GM18502 (cell line): Measurements from ENCODE around the gene EMD.
"Not testable (repeated sequence)": the region's sequence is repeated elsewhere in the genome, so short reads cannot be mapped to it uniquely, and the experiment has no call there.

ENCODE experiments used
- ATAC-seq: cut with Tn5 transposase; IDR thresholded peaks from one replicate; pipeline ENCODE4 v1.9.1; 2021; ENCODE audit warnings: mild to moderate bottlenecking; ENCODE audit not compliant: unreplicated experiment, poor library complexity

EMD gene

DNA sequence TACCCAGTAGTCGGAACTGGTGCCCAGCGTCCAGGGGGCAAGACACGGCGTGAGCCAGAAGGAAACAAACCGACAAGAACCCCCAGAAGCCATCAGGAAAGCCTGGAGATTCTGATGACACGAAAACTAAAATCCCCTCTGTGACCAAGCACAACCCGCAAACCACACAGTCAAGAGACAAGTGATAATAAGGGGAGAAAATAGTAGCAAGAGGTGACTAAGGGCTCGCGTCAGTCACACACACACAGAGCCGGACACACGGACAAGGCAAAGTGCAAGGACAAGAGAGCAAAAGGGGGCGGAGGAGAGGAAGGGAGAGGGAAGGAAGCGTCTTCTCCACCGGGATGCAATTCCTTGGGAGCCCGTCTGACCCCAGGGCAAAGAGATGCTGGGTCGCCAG is 9.6 kb downstream of the EMD start:
- ATAC-seq = not testable (repeated sequence)

DNA sequence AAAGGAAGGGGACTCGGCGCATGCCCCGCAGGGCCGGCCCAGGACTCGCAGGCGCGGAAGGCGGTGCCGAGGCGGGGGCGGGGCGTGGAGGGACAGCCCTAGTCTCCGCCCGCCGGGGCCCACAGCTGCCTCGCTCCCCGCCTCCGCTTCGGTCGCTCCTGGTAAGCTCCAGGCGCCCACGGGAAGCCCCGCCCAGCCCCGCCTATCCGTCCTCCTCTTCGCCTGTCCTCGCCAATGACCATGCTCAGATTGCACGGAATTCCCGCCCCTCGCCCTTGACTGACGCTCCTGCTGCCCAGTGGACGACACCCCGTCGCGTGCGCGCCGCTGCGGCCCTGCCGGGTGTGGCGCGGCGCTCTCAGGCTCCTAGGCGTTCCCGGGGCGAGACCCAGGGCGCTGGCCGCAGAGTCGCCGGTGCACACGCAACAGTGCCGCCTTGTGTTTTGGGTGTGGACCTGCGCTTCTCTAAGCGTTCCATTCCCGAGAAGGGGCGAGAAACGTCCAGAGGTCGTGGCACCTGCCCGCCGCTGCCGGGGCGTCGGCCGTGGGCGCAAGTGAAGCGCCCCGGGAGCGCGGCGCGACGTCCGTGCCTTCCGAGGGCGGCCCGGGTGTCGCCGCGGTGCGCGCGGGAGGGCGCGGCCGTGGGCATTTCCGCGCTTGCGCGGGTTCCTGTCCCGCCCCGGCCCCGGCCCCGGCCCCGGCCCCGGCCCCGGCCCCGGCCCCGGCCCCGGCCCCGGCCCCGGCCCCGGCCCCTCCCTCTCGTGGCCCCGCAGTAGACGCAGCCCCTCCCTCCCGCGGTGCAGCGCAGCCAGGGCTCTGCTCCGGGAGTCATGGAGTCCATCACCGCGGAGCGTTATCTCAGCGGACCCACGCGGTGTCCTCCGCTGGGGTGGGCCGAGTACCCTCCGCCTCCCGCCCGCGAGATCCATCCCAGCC is 11.0 kb downstream of the EMD start:
- ATAC-seq = peak; percentile 69

DNA sequence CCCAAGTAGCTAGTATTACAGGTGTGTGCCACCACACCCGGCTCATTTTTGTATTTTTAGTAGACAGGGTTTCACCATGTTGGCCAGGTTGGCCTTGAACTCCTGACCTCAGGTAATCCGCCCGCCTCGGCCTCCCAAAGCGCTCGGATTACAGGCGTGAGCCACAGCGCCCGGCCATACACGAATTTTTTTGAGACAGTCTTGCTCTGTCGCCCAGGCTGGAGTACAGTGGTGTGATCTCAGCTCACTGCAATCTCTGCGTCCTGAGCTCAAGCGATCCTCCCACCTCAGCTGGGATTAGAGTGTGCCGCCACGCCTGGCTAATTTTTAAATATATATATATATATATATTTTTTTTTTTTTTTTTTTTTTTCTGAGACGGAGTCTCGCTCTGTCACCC is 17.3 kb downstream of the EMD start:
- not testable (repeated sequence) for ATAC-seq

DNA sequence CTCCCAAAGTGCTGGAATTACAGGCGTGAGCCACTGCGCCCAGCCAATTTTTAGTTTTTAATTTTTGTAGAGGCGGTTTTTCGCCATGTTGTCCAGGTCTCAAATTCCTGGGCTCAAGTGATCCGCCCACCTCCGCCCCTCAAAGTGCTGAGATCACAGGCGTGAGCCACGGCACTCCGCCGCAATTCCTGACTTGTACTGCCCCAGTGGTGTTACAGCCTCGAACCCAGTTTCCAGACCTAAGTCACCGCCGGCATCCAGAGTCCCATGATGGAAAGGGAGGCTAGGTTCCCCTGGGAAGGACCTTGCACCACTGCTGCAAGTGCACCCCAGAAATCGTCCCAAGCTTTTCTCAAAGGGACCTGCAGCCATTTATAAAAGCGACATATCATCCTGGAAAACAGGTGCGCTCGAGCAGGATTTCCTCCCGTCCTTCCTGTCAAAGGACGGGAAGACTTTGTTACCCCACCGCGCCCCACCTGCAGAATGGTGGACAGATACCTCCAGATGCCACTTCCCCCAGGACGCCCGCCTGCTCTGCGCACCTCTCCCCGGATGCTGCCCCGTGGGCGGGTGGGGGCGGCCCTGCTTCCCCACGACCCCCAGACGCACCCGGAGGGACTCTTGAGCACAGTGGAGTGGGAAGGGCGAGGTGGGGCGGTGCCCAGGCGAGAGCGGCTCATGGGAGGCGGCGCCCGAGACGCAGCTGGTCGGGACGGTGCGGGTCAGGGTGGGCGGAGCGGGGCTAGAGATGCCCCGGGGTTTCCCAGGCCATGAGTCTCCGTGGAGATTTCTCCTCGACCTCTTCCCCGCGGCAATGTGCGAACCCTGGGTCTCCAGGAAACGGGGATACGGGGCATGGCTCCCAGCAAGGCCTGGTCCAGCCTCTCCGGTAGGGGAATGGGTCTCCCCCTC is 18.1 kb downstream of the EMD start:
- peak; percentile 52 for ATAC-seq

DNA sequence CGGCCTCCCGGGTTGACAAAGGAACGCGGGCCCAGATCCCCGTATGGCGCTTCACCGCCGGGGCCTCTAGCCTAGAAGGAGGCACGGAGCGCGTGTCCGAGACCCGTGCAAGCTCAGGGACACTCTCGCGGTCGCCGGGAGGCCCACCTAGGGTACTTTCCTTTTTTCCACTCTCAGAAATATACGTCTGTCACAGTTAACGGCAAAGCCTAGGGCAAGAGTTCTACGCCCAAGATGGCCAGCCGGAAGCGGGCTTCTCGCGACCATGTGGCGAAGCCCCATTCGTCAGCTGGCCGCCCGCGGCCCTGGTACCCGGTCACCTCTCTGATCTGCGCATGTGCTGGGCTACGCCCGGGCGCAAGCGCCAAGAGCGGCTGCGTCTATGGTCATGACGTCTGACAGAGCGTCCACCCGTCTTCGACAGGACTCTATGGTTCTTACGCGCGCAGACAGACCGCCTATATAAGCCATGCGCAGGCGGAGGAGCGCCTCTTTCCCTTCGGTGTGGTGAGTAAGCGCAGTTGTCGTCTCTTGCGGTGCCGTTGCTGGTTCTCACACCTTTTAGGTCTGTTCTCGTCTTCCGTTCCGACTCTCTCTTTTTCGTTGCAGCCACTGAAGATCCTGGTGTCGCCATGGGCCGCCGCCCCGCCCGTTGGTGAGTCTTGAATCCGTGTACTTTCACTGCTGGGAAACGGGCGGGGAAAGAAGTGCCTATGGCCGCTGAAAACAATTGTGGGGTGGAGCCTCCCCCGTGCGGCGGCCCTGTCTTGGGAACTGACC is 19.0 kb downstream of the EMD start, which contains the start of gene RPL10:
Gene RPL10 (plus strand): TSS at position 490 of the 780 bp plus-strand sequence. CDS start 143 bp downstream, at position 633.
- peak; percentile 68 for ATAC-seq

DNA sequence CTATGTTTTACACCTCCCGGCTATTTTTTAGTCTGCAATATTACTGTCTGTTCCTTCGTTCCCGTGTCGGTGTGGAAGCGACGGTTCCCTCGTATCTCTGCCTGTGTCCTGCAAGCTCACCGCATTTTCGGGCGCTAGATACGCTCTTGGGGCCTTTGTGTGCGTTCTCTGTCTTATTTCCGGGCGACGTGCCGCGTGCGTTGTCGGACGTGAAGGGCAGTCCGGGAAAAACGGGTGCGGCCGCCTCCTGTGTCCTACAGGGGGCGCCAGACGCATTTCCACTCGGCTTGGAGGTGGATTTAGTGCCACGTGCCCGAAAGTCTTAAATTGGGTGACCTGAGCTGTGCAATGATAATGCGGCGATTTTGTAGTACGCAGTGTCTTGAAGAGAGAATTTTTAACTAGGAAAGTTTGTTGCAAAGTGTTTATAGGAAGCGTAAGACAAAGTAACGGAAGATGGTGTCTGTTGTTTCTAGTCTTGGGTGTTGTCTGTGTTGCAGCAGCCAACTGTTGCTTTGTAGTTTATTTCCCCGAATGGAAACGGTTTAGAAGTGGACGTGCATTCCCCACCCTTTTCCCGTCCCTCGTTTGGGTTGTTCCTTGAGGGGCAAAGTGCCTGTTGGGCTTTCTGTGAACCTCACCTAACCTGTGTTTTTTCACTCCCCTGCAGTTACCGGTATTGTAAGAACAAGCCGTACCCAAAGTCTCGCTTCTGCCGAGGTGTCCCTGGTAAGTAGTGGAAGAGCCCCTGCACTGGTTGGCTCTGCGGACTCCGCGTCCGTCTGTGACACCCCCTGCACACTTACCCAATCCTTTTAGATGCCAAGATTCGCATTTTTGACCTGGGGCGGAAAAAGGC is 19.8 kb downstream of the EMD start:
- no peak for ATAC-seq

DNA sequence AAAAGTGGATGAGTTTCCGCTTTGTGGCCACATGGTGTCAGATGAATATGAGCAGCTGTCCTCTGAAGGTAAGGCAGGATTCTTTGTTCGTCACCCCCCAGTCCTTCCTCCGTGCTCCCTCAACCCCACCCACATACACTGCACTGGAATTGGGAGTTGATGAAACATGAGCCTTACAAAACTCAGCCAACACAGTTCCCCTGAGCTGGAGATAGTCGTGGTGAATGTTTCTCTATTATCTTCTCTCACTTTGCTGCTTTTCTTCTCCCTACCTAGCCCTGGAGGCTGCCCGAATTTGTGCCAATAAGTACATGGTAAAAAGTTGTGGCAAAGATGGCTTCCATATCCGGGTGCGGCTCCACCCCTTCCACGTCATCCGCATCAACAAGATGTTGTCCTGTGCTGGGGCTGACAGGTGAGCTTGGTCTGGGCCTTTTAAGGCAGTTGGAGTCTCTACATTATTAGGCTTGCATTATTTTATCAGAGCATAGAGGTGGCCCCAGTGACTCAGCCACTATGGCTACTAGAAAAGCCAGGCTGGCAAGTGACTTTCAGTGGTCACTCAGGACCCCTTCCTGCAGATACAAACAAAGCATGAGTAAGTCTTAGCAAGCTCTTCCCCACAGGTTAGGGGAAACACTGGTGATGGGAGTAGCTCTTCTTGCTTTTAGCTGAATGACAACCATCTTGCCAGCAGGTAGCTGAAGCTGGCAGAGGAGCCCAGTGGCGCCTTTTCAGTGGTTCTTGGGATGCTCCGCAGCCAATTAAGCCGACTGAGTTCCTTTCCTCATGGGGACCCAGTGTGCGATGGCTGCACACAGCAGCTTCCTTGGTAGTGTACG is 20.7 kb downstream of the EMD start:
- ATAC-seq = no peak

DNA sequence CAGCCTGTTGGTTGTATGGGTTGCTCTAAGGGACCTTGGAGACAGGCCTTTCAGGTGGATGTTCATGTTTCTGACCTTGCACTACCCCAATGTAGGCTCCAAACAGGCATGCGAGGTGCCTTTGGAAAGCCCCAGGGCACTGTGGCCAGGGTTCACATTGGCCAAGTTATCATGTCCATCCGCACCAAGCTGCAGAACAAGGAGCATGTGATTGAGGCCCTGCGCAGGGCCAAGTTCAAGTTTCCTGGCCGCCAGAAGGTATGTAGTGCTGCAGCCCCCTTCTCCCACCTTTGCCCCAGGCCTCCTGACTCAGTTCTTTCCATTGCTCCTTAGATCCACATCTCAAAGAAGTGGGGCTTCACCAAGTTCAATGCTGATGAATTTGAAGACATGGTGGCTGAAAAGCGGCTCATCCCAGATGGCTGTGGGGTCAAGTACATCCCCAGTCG is 21.3 kb downstream of the EMD start:
- not testable (repeated sequence) for ATAC-seq

DNA sequence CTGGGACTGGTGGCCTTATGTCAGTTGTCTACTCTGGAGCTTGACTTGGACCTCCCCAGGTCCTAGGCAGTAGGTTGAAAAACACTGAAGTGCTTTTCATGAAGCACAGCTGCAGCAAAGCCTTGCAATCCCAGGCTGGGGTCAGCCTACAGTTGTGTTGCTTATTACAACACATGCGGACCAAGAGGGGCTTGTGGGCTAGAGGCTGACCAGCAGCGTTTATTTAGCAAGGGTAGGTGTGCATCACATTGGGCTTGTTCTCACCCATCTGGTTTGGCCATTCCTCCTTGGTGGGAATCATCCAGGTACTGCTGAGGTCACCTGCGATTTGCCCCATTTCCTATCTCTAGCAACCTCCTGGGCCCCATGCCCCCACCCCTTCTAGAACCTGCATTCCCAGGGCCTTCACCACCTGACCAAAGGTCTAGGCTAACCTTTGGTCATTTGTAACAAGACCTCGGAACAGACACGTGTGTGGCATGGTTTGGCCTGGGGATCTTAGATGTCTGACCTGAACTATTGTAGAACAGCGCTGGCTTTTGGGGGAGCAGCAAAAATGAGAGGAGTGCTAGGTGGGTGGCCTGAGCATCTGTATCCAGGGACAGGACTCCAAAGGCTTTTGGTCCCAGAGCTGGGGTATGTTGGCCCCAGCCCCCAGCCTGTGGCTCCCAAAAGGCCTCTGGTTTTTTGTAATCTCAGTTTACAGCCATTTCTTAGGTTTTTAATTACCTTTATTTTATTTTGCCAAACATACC is 22.1 kb downstream of the EMD start:
- ATAC-seq = no peak

DNA sequence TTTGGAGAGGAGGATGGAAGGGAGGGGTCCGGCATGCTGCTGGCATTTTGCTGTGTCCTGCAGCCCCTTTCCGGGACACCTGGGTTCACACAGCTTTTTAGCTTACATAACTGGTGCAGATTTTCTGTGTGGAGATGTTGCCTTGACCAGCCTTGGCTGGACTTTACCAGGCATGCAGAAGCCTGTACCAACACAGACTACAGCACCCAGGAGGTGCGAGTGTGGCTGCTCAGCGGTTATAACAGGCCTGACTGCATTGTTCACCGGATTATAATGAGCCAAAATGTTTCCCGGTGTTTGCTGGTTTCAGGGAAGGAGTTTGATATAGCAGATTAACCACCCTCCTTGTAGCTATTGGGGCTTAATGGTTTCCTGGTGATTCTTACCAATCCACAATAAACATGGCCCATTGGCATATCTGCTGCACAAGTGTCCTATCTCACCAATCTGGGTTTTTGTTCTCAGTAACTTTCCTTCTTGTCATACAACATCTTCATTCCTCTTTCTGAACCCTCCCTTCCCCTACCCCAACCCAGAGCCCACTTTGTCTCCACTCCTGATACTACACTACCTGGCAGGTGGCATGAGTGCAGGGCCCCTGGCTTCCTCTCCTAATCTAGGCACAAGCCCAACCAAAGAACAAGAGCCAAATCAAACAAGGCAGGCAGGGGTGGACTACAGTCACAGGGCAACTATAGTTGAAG is 23.0 kb downstream of the EMD start:
- ATAC-seq = no peak

DNA sequence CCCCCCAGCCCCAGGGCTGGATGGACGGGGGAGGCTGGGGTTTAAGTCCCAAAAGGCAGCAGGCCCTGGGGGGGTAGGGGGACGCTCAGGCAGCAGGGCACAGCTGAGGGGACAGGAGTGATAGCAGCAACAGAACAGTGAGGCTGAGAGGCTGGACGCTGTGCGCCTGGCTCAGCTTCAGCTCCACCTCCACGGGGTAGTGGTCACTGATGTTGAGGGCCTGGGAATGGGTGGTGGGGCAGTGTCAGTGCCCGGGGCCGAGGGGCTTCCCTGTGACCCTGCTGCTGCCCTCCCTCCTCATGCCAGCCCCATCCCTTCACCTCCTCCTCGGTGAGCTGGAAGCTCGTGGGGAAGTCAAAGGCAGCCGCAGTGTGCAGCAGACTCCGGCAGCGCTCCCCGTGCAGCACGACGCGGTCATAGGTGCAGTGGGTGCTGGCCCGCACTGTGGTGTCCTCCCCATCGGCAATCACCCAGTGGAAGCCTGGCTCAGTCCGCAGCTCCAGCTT is 23.6 kb downstream of the EMD start:
- ATAC-seq = no peak

DNA sequence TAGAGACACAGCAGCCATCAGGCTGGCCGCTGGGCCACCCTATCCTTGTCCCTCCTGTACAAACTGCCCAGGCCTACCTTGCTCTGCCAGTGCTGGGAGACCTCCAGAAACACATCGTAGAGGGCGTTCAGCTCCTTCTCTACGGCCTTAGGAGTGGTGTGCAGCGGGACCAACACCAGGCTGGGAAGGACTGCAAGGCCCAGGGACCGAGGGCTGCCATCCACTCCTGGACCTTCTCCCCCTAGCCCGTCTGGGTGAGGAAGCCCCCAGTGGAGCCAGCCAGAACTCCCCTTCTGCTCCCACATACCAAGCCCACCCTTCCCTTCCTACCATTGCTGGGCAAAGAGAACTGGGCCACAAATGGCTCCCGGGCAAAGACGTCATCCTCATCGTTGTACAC is 24.1 kb downstream of the EMD start:
- no peak for ATAC-seq

DNA sequence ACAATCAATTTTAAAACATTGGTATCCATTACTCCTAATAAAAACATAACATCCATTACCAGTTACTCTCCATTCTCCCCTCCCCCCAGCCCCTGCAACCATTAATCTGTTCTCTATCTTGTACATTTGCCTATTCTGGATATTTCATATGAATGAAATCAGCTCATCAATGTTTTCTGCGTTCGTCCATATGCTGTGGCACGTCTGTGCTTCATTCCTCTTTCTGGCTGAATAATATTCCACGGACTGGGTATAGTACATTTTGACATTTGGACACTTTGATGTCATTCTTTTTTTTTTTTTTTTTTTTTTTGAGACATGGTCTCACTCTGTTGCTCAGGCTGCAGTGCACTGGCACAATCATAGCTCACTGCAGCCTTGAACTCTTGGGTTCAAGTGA is 24.8 kb downstream of the EMD start:
- no peak for ATAC-seq

DNA sequence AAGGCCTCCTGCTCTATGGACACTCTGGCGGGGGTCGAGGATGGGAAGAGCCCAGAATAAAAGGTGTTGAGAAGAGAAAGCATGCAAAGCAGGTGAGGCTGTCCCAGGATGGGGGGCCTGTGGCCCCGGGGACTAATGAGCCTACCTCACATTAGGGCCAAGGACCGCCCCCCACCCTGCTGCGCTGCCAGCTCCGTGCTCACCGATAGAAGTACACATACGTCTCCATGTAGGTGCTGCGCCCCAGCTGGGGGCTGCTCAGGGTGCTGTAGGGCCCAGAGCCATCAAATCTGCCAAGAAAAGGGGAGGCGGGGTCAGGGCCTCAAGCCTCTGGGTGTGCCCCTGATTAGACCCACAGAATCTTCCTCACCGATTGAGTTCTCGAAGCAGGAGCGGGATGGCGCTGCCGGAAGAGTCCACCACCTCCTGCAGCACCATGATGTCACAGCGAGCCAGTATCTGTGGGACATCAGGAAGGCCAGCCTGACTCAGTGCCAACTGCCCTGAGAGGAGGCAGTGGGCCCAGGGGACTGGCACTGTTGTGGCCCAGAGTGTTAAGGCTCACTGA is 25.6 kb downstream of the EMD start:
- no peak for ATAC-seq

DNA sequence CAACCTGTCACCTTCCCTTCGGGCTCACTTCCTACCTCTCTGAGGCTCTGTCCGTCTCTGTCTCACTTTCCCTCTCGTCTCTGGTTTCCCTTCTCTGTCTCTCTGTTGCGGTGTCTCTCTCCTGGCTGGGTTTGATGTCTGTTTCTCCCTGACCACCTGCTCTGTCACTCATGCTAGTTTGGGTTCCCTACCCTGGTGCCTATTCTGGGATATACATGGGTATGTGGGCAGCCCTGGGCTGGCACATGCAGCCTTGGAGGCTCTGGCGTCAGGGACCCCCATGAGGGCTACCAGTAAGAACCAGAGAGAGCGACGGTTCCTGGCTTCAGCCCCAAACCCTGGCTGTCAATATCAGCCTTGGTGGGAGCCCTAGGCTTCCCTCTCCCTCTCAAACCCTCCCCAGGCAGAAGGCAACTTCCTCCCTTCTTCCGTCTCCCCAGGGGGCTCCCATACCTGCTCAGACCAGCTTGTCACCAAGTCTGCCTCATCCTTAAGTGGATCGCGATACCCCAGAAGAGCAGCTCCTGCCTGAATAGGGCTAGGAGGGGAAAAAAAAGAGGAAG is 29.6 kb downstream of the EMD start:
- ATAC-seq = peak; percentile 7

DNA sequence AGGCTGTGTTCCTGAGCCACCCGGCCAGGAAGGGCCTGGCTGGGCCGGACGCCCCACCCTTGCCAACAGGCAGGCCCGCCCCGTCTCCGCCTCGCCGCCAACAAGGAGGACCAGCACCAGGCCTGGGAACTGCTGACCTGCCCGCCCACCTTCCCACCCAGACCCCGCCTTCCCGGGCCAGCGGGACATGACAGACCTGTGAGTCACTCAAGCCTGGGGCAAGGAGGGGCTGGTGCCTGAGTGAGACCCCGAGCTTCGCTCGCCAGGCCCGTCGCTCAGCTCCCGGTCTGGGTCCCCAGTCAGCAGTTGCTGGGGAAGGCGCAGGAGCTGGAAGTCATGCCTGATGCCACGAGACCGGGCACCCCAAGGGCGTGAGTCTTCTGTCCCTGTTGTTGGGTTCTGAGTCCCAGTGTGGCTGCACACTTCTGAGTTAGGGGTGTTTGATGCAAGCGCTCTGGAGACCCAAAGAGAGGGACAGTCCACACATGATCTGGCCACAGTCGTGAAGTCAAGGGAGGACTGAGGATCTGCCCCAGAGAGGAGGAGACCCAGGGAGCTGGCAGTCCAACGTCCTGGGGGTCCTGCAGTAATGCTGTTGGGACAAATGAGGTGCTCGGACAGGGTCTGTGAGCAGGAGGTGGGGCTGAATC is 30.3 kb downstream of the EMD start, which contains the start of gene DNASE1L1:
Gene DNASE1L1 (minus strand): TSS at position 33 of the 650 bp plus-strand sequence. CDS start 3,686 bp downstream, outside the sequence.
- peak; percentile 44 for ATAC-seq
